Astrocyte of the spinal cord (primary cell): ENCODE measurements around the gene CDY1B.
"Not testable (repeated sequence)": the region's sequence is repeated elsewhere in the genome, so short reads cannot be mapped to it uniquely, and the experiment has no call there.

Source experiments
- DNase-seq: peaks from one replicate; pipeline ENCODE4 v3.0.0; 2011; ENCODE audit warnings: low read depth, low spot score
- H3K4me3 ChIP-seq: 2 replicates; pipeline ENCODE4 v1.5.1; 2011; ENCODE audit warnings: low read depth, mild to moderate bottlenecking, low read length, moderate library complexity
- in situ Hi-C: cut with HindIII; loops from 2 replicates; pipeline ENCODE4 v1.10.0; 2017; ENCODE audit warnings: low sequenced_read_pairs

CDY1B gene

GRCh38 chrY:24047919-24048318, at the start of gene CDY1B:
Gene CDY1B, minus strand, starts transcription at chrY:24048019. Its CDS starts 331 bp downstream, at chrY:24047688.
- H3K4me3 ChIP-seq, DNase-seq, in situ Hi-C loops: not testable (repeated sequence)

GRCh38 chrY:24049525-24049924, 1.7 kb upstream of the CDY1B start:
- in situ Hi-C loops, H3K4me3 ChIP-seq: not testable (repeated sequence)

GRCh38 chrY:24043209-24043608, 4.6 kb downstream of the CDY1B start:
- DNase-seq, H3K4me3 ChIP-seq, in situ Hi-C loops: not testable (repeated sequence)

More at GRCh38 chrY:24049525-24049924, 1.7 kb upstream of the CDY1B start:
- DNase-seq = not testable (repeated sequence)

- DNase-seq, in situ Hi-C loops, H3K4me3 ChIP-seq: not testable (repeated sequence)
Observed at GRCh38 chrY:24039008-24039718, 8.7 kb downstream of the CDY1B start.

- H3K4me3 ChIP-seq, in situ Hi-C loops, DNase-seq: not testable (repeated sequence)
Observed at GRCh38 chrY:24026212-24027103, 21.4 kb downstream of the CDY1B start.
